GM18867 (cell line): ENCODE results near the gene KRT71.
A peak's percentile ranks its signal among the peaks of the same experiment; 100 is the strongest.

Experiments used
- ATAC-seq: cut with Tn5 transposase; IDR thresholded peaks from one replicate; pipeline ENCODE4 v1.9.1; 2021; ENCODE audit warnings: mild to moderate bottlenecking, moderate library complexity; ENCODE audit not compliant: unreplicated experiment

The KRT71 gene

GRCh38 chr12:52539821-52540173 lies 13.1 kb downstream of the KRT71 start:
- no peak for ATAC-seq

- ATAC-seq = no peak
These were observed 13.7 kb downstream of the KRT71 start for GRCh38 chr12:52539083-52539820.

GRCh38 chr12:52537101-52537500 lies 15.8 kb downstream of the KRT71 start:
- no peak for ATAC-seq

GRCh38 chr12:52535574-52535973 lies 17.4 kb downstream of the KRT71 start:
- no peak for ATAC-seq

GRCh38 chr12:52534482-52534881 lies 18.5 kb downstream of the KRT71 start:
- no peak for ATAC-seq

- no peak for ATAC-seq
These were observed 19.1 kb downstream of the KRT71 start for GRCh38 chr12:52533686-52534470.

- ATAC-seq = no peak
These were observed 20.3 kb downstream of the KRT71 start for GRCh38 chr12:52532636-52533035.

- no peak for ATAC-seq
These were observed 21.2 kb downstream of the KRT71 start for GRCh38 chr12:52531566-52532300.

- no peak for ATAC-seq
These were observed 22.0 kb downstream of the KRT71 start for GRCh38 chr12:52530905-52531304.

- no peak for ATAC-seq
These were observed 22.6 kb downstream of the KRT71 start for GRCh38 chr12:52530366-52530765.

GRCh38 chr12:52529846-52530245 lies 23.1 kb downstream of the KRT71 start:
- ATAC-seq = no peak

GRCh38 chr12:52529417-52529816 lies 23.5 kb downstream of the KRT71 start:
- ATAC-seq = no peak

- ATAC-seq = no peak
These were observed 24.3 kb downstream of the KRT71 start for GRCh38 chr12:52528641-52529143.

- ATAC-seq = no peak
These were observed 25.7 kb downstream of the KRT71 start for GRCh38 chr12:52527121-52527800.

- no peak for ATAC-seq
These were observed 26.4 kb downstream of the KRT71 start for GRCh38 chr12:52526511-52526951.

GRCh38 chr12:52525661-52526499 lies 27.1 kb downstream of the KRT71 start:
- no peak for ATAC-seq

- peak; percentile 75 for ATAC-seq
These were observed 27.9 kb downstream of the KRT71 start for GRCh38 chr12:52524898-52525591.

GRCh38 chr12:52524241-52524897 lies 28.6 kb downstream of the KRT71 start:
- ATAC-seq = no peak

GRCh38 chr12:52523824-52524223 lies 29.1 kb downstream of the KRT71 start:
- ATAC-seq = no peak
